Brain pericyte (primary cell): ENCODE measurements around the gene MS4A18.
"Not testable (repeated sequence)": the region's sequence is repeated elsewhere in the genome, so short reads cannot be mapped to it uniquely, and the experiment has no call there.

ENCODE experiments used
- DNase-seq: peaks from one replicate; pipeline ENCODE4 v3.0.0-alpha.2; 2012; ENCODE audit warnings: low read depth, low spot score

The MS4A18 gene

GRCh38 chr11:60724420-60724819 is at the start of gene MS4A18:
Gene MS4A18 (plus strand): TSS chr11:60724720.
- no peak for DNase-seq

- DNase-seq = not testable (repeated sequence)
These were observed 46.3 kb upstream of the MS4A18 start for GRCh38 chr11:60678231-60678630.

DNA sequence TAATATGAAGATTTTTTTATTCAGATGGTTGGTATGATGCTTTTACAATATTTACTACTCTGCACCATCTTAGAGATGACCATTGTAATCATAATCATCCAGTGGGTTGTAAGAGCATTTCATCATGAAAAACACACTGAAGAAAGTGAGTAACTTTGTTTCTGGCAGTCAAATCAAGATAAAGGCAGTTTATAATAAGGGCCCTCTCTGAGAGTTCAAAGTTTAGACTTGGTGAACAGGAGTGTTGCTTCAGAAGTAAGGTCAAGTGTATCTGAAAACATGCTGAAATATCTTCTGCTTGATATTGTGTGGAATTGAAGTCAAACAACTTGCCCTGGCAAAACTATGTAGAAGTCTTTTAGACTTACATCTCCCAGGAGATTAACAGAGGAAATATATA is 44.6 kb upstream of the MS4A18 start:
- no peak for DNase-seq

- no peak for DNase-seq
These were observed 43.9 kb upstream of the MS4A18 start for GRCh38 chr11:60680455-60681119.

- not testable (repeated sequence) for DNase-seq
These were observed 40.0 kb upstream of the MS4A18 start for GRCh38 chr11:60684541-60684848.

GRCh38 chr11:60691661-60692060 is 32.9 kb upstream of the MS4A18 start:
- no peak for DNase-seq

GRCh38 chr11:60699284-60699691 is 25.2 kb upstream of the MS4A18 start, which contains the start of gene MS4A8:
Gene MS4A8 (plus strand): TSS chr11:60699612. CDS start chr11:60700861, 1,249 bp downstream.
- no peak for DNase-seq

- DNase-seq = no peak
These were observed 24.6 kb upstream of the MS4A18 start for GRCh38 chr11:60699936-60700335.

DNA sequence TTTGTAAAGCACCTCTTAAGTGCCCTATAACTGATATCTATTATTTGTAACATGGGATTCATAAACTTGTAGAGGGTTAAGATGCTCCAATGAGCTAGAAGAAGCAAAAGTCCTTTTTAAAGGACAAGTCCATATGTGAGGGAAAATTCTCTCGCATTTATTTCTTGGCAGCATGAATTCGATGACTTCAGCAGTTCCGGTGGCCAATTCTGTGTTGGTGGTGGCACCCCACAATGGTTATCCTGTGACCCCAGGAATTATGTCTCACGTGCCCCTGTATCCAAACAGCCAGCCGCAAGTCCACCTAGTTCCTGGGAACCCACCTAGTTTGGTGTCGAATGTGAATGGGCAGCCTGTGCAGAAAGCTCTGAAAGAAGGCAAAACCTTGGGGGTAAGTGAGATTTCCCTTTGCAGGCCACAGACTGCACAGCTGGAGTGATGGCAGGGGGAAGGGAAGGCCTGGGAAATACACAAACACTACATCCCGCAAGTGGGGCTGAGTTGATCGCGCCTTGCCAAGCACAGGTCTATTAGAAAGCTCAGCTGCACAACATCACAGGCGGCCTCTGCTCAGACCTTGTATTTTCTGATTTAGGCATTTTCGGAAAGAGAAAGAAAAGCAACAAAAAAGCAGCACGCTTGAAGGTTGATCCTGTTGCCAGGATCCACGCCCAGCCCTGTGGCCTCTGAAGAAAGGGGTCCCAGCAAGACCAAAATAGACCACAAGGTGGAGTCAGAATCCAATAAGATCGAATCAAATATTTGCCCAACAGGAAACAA is 23.6 kb upstream of the MS4A18 start:
- no peak for DNase-seq

DNA sequence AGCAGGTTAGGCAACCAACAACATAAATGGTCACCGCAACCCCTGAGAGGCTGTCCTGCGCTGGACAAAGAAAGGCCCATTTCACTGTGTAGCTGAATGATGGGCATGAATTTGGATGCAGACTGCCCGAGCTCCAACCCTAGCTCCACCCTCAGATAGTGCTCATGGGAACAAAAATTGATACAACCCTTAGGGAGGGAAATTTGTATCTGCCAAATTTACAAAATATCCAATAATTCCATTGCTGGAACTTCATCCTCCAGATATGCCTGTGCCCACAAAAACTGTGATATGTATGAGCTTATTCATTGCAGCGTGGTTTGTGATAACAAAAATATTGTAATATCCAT is 23.1 kb upstream of the MS4A18 start:
- no peak for DNase-seq

DNA sequence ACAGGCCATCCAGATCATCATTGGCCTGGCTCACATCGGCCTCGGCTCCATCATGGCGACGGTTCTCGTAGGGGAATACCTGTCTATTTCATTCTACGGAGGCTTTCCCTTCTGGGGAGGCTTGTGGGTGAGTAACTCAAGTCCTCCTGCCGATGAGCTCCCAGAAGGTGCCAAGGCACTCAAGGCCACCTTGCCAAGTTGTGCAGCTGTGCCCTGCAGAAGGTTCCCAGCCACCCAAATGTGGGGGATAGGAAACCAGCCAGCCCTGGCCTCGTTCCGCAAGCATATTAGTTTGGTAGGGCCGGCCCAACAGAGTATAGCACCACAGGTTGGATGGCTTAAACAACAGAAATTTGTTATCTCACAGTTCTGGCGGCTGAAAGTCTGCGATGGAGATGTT is 21.1 kb upstream of the MS4A18 start:
- no peak for DNase-seq

DNA sequence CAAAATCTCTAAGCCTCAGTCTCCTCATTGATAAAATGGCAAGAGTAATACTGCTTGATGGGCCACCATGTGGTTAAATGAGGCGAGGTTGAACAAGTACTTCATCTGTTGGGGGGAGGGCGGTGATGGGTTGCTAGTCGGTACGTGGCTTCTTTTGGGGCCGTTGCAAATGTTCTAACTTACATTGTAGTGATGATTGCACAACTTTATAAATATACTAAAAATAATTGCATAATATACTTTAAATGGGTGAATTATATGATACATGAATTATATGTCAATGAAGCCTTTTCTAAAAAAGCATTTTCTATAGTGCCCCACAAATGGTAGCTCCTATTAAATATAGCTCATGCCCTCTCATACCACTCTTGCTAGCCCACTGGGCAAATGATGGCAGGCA is 18.6 kb upstream of the MS4A18 start:
- no peak for DNase-seq

DNA sequence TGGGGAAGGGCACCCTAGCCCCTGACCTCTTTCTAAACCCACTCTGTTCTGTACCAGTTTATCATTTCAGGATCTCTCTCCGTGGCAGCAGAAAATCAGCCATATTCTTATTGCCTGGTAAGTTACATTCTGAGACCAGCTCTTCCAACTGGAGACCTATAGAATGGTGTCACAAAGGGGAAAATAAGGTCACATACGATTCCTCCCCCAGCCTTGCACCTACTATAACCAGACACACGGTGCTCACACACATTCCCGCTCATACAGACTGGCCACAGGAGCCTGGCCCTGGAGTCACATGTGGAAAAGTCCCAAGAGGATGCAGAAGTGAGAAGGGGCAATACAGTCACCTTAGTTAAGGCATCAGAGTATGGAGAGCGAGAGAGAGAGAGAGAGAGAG is 17.6 kb upstream of the MS4A18 start:
- no peak for DNase-seq

DNA sequence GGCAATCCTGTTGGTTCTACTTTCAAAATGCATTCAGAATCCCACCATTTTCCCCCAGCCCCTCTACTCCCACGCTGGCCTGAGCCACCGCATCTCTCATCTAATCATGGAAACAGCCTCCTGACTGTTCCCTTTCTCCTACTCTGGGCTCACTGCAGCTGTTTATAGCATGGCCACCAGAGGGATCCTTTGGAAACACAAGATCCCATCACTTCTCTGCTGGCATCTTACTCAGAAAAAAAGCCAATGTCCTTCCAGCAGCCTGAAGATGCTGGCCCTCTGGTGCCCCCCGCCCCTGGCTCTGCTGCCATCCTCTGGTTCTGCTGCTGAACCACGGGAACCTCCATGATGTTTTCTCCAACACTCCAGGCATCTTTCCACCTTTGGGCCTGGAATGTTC is 14.0 kb upstream of the MS4A18 start:
- DNase-seq = no peak

DNA sequence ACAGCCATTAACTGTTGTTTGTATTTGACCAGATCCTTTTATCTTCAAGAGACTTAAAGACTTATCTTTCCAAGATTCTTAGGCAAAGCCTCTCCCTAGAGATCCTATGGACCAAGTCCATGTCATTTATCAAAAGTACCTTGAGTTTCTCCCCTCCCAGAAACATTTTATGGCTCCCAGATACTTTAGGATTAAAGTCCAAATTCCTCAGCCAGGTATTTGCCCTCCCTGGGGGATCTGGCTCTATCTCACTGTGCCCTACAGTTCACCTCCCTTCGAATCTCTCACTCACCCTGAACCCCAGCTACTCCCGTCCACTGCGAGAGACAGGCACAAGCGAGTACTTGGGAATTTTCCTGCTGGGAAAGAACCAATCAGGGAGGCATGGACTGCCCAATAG is 13.2 kb upstream of the MS4A18 start:
- DNase-seq = no peak

- not testable (repeated sequence) for DNase-seq
These were observed 11.1 kb upstream of the MS4A18 start for GRCh38 chr11:60713423-60713822.

- DNase-seq = no peak
These were observed 6.6 kb upstream of the MS4A18 start for GRCh38 chr11:60717956-60718355.

DNA sequence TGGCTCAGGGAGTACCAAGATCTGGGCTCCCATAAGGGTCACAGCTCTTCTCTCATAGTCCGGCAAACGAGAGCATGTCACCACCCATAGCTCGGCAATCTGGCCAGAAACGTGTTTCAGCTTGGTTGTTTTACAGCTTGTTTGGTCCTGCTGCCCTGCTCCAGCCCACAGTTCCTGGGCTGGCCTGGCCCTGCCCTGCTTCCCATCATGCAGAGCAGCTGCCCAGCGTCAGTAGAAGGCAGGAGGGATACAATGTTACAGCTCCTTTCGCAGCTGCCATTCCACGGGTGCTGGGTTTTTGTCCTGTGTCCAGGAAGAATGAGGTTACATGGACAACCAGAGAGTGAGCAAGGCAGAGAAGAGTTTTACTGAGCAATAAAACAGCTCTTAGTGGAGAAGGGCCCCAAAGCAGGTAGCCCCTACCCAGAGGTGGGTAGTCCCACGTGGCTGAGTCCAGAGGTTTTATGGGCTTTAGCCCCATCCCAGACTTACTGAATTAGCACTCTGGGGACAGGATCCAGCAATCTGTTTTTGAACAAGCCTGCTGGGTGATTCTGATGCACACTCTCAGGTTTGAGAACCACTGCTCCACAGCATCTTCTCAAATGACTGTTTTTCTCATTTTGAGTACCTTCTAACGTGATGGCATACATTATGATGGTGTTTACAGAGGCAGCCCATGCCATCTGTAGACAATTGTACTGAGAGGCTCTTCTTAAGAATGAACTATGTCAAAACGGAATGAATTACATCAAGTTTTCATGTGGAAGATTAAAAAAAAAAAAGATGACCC is 5.8 kb upstream of the MS4A18 start:
- no peak for DNase-seq

- no peak for DNase-seq
These were observed 5.1 kb upstream of the MS4A18 start for GRCh38 chr11:60719391-60719790.

- DNase-seq = no peak
These were observed 4.1 kb upstream of the MS4A18 start for GRCh38 chr11:60720460-60720859.

DNA sequence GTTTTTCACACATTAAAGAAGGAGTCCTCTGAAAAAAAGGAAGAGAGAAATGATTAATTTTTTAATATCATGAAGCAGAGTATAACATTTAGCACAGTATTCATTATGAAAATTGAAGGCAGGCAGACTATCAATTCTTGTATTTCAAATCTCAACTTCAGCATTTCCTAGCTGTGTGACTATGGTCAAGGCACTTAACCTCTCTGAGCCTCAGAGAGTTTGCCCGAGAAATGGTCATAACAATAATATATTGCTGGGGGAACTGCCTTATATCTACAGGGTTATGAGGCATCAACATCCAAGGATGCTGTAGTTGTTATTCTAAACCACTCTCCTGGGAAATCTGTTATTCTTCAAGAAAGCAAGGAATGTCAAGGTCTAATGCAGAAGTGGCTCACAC is 1.1 kb downstream of the MS4A18 start:
- no peak for DNase-seq

DNA sequence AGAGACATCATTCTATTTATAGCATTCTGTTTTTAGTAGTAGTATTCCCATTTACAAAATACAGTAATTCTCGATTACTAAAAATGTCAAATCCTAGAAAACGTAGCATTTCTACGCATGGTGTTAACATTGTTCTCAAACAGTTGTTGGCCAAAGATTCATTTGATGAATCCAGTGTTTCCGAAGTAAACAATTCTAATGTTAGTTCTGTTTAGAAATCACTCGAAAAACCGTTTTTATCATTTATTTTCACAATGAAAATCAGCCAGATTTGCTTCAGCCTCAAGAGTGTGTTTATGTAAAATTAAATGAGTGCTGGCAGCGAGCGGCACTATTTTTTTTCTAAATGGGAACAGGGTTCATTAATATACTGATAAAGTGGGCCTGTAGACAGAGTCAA is 7.1 kb downstream of the MS4A18 start:
- DNase-seq = no peak

DNA sequence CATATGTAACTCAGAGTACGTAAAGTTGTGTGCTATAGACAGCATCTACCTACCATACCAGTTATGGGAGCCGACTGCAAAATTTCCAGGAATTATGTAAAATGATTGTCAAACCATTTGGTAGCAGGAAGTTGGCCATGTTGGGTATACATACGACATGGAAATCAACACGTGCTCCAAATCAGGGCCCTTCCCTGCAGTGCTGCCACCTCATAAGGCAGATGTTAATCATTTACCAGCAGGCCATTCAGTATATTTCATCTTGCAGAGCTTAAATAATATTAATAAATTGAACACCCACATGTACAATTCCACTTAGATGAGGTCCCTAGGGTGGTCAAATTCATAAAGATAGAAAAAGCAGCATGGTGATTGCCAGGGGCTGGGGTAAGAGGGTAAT is 9.8 kb downstream of the MS4A18 start:
- DNase-seq = no peak
